Left lobe of liver (tissue), 2 donors: Measurements from ENCODE around the gene KRTAP10-10. TPM values are rescaled to one million over a fixed set of nuclear protein-coding genes. Genes with fewer than 3 reads are reported as not detected.
"Not testable (repeated sequence)": the region's sequence is repeated elsewhere in the genome, so short reads cannot be mapped to it uniquely, and the experiment has no call there.

Experiments used
- ATAC-seq: fragments of 200-7000 bp; cut with Tn5 transposase; one replicate; pipeline ENCODE4 v1.9.1; 2020; ENCODE audit warnings: mild to moderate bottlenecking, moderate library complexity
- DNase-seq: peaks from one replicate; pipeline ENCODE4 v3.0.0-alpha.2; 2020; ENCODE audit warnings: low spot score
- total RNA-seq: library from RNA; stranded (reverse); gene quantifications from one replicate; pipeline ENCODE4 v1.2.1, GENCODE V29; 2021
- donor health status: DM: no; HTN: no; CAD: no; lungs with moderate emphysema.
- donor health status: DM: no; HTN: yes; CAD: no.

Gene KRTAP10-10
- total RNA-seq, 1 donor from 2014 or later = not detected

DNA sequence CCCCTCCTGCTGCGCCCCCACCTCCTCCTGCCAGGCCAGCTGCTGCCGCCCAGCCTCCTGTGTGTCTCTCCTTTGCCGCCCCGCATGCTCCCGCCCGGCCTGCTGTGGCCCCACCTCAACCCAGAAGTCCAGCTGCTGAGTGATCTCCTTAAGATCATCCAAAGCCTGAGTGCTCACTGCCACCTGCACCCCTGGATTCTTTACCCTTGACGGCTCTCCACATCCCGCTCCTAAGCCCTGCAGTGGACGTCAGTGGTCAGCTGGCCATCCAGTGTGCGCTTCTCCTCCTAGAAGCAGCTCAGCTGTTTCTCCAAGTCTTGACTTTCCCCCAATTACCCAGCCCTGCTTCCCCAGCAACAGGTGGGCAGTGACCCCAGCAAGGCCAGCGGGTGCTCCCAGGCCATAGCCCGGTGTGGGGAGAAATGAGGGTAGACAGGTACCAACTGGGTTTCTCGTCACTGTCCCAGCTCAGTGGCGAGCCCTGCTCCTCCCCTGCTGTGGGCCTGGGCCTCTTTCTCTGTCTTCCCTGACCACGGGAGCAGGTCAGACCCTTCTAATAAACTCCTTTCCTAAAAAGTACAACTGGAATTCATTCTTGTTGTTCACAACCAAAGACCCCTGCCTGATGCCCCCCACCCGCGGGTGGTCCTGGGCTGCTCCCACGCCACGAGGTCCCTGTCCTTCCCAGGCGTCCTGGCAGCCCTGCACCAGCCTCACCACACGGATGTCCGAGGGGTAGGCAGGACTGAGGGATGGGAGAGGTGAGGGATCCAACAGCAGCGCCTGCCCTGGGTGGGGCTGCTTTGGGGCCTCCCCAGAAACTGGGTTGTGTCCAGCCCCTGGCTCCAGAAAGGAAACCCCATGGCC, 35.3 kb upstream of the KRTAP10-10 start:
- DNase-seq (no peak), ATAC-seq (no peak)

DNA sequence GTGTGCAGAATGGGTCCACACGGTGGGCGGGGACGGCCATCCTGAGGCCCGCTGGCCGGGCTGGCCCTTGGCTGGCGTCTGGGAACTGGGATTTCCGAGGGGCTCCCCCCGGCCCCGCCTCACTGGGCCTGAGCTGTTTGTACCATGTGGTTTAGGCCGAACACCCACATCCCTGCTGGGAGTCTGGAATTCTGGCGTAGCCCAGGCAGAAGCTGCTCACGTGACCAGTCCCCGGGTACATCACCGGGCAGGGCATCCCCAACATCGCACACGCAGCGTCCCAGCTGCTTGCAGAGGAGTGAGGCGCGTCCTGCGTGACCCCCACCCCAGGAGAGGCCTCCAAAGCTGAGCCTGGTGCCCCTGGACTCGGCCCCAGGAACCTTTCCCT, 34.7 kb upstream of the KRTAP10-10 start:
- ATAC-seq = no peak
- no peak for DNase-seq

DNA sequence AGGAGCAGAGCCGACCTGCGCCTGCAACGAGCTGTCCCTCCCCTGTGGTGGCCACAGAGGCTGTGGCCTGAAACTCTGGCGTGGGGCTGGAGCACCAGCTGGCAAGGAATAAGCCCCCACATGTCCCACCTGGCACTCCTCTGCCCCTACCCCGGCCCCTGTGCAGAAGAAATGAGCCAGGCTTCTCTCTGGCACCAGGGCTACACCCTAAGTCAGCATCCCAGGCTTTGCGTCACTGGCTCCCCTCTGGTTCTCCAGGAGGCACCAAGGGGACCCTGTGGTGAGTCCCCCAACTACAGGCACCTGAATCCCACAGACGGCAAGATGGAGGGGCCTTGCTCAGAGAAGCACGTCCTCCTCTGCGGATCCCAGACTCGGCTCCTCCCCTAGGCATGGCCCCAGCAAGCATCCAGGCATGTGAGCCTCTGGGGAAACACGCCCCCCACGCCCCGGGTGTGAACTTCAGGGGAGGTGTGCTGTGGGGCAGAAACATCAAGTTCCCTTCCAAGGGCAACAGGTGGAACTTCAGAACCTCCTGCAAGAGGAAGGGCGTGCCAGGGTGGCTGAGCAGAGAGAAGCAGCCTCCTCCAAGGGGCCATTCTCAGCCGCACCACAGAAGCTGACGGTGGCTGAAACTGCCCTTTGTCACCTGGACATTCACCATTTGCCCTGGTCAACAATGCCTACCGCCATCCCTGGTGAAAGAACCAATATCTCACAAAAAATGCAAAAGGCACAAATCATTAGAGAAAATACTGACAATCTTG, 33.9 kb upstream of the KRTAP10-10 start:
- no peak for ATAC-seq
- DNase-seq = no peak

DNA sequence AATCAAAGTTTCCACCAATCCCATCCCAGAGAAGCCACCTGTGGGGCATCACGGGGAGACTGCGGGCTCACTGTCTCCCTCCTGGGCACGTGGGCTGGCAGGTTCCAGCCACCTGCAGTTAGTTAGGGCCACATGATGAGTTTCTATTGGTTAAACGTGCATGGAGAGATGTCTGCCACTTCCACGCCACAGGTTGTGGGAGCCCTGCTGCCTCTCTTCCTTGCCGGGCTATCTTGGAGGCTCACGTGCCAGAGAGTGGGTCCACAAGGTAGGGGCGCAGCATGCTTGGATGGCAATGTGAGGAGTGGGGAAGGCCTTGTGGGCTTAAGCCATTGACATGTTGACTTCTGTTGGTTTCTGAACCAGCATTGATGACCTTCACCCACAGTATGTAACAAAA, 33.2 kb upstream of the KRTAP10-10 start:
- no peak for ATAC-seq
- no peak for DNase-seq

DNA sequence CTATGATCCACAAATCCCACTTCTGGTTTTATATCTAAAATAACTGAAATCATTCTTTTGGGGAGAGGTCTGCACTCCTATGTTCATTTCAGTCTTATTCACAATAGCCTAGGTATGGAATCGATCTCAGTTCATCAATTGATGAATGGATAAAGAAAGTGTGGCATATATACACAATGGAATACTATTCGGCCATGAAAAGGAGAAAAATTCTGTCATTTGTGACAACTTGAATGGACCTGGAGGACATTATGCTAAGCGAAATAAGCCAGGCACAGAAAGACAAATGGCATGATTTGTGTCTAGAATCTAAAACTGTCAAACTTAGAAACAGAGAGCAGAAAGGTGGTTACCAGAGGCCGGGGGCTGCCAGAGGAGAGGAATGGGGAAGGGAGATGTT, 30.7 kb upstream of the KRTAP10-10 start:
- DNase-seq (no peak), ATAC-seq (no peak)

DNA sequence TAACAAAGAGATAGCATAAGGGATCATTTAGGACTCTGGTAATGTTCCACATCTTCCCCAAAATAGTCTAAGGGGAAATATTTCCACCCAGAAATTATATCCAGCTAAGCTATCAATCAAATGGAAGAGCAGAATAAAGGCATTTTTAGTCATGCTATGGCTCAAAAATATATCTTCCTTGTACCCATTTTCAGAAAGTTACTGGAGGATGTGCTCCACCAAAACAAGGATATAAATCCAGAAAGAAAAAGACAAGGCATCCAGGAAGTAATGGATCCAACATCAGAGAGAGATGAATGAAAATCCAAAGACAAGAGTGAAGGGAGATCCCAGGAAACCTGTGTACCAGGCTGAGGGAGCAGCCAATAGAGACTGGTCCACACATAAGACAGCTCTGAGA, 28.0 kb upstream of the KRTAP10-10 start:
- no peak for DNase-seq
- ATAC-seq = no peak

DNA sequence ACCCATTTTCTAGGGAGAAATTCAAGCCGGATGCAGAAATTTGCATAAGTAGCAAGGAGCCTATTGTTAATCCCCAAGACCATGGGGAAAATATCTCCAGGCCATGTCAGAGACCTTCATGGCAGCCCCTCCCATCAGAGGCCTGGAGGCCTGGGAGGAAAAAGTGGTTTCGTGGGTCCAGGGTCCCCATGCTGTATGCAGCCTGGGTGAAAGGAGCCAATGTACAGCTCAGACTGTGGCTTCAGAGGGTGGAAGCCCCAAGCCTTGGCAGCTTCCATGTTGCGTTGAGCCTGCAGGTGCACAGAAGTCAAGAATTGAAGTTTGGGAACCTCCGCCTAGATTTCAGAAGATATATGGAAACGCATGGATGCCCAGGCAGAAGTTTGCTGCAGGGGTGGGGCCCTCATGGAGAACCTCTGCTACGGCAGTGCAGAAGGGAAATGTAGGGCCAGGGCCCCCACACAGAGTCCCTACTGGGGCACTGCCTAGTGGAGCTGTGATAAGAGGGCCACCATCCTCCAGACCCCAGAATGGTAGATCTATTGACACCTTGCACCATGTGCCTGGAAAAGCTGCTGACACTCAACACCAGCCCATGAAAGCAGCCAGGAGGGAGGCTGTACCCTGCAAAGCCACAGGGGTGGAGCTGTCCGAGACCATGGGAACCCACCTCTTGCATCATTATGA, 26.9 kb upstream of the KRTAP10-10 start:
- not testable (repeated sequence) for DNase-seq, ATAC-seq

DNA sequence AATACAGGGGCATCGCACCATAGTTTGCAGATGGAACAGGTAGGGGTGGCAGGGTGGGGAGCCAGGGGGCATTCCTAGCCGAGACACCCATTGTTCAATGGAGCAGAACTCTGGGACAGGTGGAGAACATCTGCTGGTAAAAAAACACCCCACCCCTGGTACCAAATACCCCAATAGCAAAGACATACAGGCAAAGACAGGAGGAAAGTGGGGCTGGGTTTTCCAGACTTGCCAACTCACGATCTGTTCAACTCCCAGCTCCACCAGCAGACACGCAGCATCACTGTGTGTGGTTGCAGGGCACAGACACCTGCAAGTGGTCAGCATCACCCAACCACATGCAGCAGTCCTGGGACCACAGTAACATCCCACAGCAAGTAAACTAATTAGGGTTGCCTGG, 25.6 kb upstream of the KRTAP10-10 start:
- DNase-seq (no peak), ATAC-seq (no peak)

DNA sequence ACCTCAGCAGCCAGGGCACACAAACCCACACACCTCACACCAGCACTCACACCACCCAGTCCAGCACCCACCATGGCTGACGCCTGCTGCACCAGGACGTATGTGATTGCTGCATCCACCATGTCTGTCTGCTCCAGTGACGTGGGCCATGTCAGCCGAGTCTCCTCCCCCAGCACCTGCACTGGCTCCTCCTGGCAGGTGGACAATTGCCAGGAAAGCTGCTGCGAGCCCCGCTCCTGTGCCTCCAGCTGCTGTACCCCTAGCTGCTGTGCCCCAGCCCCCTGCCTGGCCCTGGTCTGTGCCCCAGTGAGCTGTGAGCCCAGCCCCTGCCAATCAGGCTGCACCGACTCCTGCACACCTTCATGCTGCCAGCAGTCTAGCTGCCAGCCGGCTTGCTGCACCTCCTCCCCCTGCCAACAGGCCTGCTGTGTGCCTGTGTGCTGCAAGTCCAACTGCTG, 25.1 kb upstream of the KRTAP10-10 start, which contains the start of gene KRTAP10-8:
KRTAP10-8 (plus strand) TSS at position 51 of the 458 bp plus-strand sequence; CDS start at position 73, 22 bp downstream.
- no peak for DNase-seq

DNA sequence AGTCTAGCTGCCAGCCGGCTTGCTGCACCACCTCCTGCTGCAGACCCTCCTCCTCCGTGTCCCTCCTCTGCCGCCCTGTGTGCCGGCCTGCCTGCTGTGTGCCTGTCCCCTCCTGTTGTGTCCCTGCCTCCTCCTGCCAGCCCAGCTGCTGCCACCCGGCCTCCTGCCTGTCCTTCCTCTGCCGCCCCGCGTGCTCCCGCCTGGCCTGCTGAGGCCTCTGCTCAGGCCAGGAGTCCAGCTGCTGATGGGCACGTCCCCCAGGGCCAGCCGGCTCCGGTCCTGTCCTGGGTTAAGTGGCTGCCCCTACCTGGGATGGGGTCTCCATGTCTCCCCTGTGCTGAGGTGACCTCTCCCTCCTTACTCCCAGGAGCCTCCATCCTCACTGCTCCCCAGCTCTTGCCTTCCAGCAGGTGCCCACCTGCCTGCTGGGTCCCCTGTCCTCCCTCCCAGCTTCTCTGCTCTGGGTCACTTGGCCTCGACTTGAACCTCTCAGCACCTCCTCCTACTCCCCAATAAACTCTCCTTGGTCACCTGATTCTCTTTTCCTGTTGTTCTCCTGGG, 24.4 kb upstream of the KRTAP10-10 start:
- ATAC-seq = no peak
- no peak for DNase-seq

More for the DNA sequence above, 25.1 kb upstream of the KRTAP10-10 start, which contains the start of gene KRTAP10-8:
- no peak for ATAC-seq

DNA sequence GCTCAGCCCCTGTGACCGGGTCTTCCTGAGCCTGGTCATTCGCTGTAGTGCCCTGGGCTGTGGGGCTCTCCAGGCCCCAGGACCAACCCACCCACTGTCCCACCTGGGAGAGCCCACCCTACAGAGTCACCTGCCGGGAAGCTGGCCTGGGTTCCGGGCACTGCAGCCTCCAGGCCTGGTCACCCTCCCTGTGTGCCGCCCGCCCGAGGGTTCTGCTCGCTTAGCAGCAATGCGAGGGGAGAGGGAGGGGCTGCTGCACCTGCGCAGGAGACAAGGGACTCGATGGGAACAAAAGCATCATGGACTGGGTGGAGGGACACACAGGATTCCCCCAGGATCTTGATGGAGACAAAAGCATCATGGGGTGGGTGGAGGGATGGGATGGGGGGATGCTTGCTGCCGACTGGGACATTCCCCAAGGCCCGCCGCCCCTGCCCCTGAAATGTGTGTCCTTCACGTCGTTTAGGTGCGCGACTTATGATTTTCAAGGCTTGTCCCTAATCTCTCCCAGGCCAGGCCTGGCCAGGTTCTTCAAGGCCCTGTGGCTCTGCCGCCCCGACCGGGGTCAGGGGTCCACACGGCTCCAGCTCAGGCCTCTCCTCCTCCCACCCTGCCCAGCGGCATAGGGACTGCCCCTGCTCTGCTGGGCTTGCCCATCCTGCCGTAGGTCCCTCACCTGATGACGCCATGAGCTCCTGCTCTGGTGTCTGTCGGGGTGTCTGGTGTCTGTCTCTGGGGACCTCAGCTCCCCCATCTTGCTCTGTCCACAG, 23.6 kb upstream of the KRTAP10-10 start:
- DNase-seq (no peak), ATAC-seq (no peak)

DNA sequence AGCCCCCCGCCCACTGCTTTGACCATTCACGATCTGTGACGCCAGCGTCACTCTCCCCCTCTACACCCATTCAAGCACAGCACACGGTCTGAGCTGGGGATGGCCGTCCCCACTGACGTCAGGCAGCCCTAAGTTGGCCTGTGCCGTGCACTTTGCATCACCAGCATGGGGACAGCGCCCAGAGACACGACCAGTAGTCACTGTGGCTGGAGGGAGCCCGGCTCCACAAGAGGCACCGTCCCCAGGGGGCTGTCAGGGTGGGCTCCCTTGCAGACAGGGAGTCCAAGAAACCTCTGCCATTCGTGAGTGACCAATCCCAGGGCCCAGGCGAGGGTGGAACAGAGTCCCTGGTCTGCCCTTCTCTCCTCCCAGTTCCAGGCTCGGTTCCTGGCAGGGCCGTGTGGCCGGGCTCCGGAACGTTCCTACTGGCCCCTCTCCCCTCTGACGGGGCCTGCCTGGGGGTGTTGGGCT, 23.0 kb upstream of the KRTAP10-10 start:
- no peak for ATAC-seq
- DNase-seq = no peak

DNA sequence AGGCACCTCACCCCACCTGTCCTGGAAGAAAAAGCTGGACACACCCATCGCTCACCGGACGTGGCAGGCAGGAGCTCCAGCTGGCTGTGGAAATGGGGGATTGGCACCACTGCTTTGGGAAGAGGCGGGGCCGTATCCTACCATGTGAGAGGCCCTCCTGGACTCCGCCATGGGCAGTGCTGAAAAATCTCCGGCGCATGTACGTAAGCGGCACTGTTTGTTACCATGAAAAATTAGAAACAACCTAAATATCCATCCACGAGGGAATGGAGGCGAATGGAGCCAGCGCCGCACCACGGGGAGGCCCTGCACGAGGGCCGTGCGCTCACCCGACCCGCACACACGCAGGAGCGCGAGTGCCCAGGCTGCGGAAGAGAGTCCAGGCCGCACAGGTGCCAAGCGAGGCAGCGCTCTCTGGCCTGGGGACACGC, 22.2 kb upstream of the KRTAP10-10 start:
- ATAC-seq (no peak), DNase-seq (no peak)

DNA sequence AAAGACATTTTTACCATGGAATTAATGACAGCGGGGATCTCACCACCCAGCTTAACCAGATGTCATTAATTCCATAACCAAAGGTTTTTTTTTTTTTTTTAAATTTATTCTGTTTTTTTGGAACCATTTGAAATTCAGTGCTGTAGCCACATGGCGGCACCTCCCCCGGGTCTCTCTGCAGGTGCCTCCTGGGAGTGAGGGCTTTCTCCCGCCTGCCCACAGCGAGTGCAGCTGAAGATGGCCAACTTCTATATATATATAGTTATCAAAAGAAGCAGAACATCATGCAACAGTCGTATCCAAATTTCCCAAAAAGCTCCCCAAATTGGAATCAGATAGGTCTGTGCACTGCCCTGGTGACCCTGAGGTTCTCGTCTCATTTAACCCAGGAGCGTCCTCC, 21.7 kb upstream of the KRTAP10-10 start:
- no peak for ATAC-seq
- no peak for DNase-seq

DNA sequence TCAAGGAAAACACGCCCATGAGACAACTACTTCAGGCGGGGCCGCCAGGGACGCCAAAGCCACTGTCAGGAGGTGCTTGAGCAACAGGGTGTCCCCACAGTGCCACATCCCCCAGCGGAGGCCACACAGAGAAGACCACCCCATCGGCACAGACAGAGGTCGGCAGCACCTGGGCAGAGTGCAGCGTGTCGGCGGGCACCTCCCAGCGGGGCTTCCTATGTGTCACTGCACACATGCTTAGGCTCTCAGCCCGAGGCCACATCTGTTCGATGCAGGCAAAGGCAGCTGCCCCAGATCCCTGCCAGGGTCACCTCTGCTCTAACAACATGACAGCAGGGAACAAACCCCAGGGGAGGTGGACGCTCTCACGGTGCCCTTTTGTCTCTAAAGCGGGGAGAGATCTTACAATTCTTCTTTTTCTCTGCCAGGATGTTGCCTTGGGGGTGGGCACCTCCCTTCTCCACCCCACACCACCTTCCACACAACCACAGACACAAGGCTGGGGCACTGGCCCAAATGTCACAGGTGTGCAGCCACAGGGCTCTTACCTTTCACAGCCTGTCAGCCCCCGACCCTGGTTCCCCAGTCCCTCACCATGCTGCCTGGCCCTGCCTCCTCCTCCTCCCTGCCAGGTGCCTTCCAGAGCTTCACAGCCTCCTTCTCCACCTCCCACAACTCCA, 21.1 kb upstream of the KRTAP10-10 start:
- DNase-seq = no peak
- no peak for ATAC-seq

DNA sequence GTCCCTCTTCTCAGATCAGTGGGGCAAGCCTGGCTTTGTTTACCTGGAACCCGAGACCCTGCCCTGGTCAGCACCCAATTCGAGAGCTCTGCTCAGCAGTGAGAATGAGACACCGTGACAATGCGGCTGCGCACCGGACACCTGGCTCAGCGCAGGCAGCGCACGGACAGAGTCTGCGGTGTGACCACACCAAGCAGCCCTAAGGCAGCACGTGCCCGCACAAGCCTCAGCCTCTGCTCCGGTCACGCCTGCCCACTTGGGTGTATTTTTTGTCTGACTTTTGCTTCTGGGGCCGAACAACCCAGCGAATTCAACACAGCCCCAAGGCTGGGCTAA, 20.6 kb upstream of the KRTAP10-10 start:
- no peak for DNase-seq
- ATAC-seq = no peak

DNA sequence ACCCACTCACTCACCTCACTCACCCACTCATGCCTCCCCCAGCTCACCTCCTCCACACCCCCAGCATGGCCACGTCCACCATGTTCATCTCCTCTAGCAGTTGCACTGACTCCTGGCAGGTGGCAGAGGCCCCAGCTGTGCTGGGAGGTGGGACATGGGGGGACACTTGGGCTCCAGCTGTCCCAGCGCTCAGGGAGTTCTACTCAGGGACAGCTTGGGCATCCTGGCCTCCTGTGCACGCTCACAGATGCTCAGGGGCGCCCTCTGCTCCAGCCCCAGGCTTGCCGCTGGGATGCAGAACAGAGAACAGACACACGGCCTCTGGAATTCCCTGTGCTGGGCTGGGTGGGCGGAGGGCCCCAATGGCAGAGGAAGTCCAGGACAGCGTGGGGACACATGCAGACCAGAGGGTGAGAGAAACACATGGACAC, 20.1 kb upstream of the KRTAP10-10 start:
- DNase-seq = no peak
- no peak for ATAC-seq

DNA sequence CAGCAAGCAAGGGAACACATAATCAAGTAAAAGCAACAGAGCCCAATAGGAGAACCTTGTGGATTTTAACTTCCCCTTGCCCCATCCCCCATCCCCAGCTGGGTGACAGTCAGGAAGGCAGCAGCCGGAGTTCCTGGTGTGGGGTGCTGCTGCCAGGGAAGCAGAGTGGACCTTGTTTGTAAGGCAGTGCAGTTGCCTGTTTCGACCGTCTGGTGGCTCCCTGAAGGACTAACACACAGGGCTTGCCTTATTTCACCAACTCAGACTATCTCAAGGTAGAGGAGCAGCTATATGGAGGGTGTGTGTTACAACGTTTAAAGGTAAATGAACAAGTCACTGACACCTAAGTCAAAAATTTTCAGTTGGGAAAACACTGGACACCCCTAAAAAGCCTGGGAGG, 18.7 kb upstream of the KRTAP10-10 start:
- ATAC-seq (peak; percentile 84), DNase-seq (peak; percentile 47)

DNA sequence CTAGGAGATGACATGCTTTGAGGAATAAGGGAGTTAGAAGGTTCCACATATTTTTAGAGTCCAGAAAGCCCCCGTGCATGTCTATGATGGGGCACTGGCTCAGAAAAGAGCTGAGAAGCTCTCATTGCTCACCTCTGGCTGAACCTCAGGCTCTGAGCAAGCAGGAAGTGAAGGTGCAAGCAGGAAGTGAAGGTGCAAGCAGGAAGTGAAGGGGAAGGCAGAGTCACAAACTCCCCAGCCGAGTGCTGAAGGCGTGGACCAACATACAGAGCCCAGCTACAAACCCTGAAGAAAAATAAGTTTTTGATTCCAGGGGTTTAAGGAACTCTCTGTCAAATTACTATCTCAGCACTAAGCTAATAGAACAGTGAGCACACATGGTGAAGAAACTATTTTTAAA, 18.2 kb upstream of the KRTAP10-10 start:
- ATAC-seq (no peak), DNase-seq (no peak)

DNA sequence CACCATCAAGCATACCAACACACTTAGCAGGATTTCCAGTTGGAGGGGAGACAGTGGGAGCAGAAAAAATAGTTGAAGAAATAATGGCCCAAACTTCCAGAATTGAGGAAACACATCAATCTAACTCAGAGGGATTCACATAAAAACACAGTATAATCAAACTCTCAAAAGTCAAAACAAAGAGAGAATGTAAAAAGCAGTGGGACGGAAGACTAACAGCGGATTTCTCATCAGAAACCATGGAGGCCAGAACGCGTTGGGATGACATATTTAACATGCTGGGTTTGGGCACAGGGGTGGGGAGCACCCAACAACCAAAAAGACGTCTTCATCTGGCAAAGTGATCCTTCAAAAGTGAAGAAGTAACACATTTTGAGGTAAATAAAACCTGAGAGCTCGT, 17.3 kb upstream of the KRTAP10-10 start:
- no peak for ATAC-seq
- no peak for DNase-seq
